MM.1S (cell line): ENCODE data around the gene SCLY.

Experiments
- DNase-seq: peaks from one replicate; pipeline ENCODE4 v3.0.0-alpha.2; 2015
- H2AFZ ChIP-seq: fragments of 300-600 bp; sonication (generic); 2 replicates; pipeline ENCODE4 v1.6.0; 2016; ENCODE audit warnings: antibody characterized with exemption, low read length
- H3F3A ChIP-seq: fragments of 300-600 bp; sonication (generic); 2 replicates; pipeline ENCODE4 v1.6.1; 2016; ENCODE audit warnings: mild to moderate bottlenecking, antibody characterized with exemption, low read length, moderate library complexity, mixed read lengths; ENCODE audit not compliant: insufficient read depth
- H3K27ac ChIP-seq: fragments of 300-600 bp; sonication (generic); 2 replicates; pipeline ENCODE4 v1.5.1; 2016; ENCODE audit warnings: mild to moderate bottlenecking, low read length
- H3K27me3 ChIP-seq: fragments of 300-600 bp; sonication (generic); replicated peaks from 2 replicates; pipeline ENCODE4 v1.6.0; 2016; ENCODE audit warnings: low read length; ENCODE audit not compliant: insufficient read depth
- H3K36me3 ChIP-seq: fragments of 300-600 bp; sonication (generic); replicated peaks from 2 replicates; pipeline ENCODE4 v1.6.1; 2016; ENCODE audit warnings: mild to moderate bottlenecking, low read length, mixed read lengths; ENCODE audit not compliant: insufficient read depth
- H3K4me1 ChIP-seq: fragments of 300-600 bp; sonication (generic); 2 replicates; pipeline ENCODE4 v1.6.1; 2016; ENCODE audit warnings: low read length, mixed read lengths
- H3K4me2 ChIP-seq: fragments of 300-600 bp; sonication (generic); 2 replicates; pipeline ENCODE4 v1.6.0; 2016; ENCODE audit warnings: low read depth, low read length
- H3K4me3 ChIP-seq: fragments of 300-600 bp; sonication (generic); 2 replicates; pipeline ENCODE4 v1.5.1; 2016; ENCODE audit warnings: low read length, mixed read lengths
- H3K79me2 ChIP-seq: fragments of 300-600 bp; sonication (generic); 2 replicates; pipeline ENCODE4 v1.6.1; 2016; ENCODE audit warnings: mixed run types, low read length, mixed read lengths
- H3K9ac ChIP-seq: fragments of 300-600 bp; sonication (generic); 2 replicates; pipeline ENCODE4 v1.6.1; 2016; ENCODE audit warnings: low read length, mixed read lengths
- H3K9me2 ChIP-seq: fragments of 300-600 bp; sonication (generic); replicated peaks from 2 replicates; pipeline ENCODE4 v1.6.1; 2016; ENCODE audit warnings: mild to moderate bottlenecking, low read length, mixed read lengths; ENCODE audit not compliant: insufficient read depth
- H3K9me3 ChIP-seq: fragments of 300-600 bp; sonication (generic); replicated peaks from 2 replicates; pipeline ENCODE4 v1.6.1; 2016; ENCODE audit warnings: mild to moderate bottlenecking, low read length, mixed read lengths; ENCODE audit not compliant: insufficient read depth
- H4K20me1 ChIP-seq: fragments of 300-600 bp; sonication (generic); 2 replicates; pipeline ENCODE4 v1.6.1; 2016; ENCODE audit warnings: mild to moderate bottlenecking, low read length, moderate library complexity, mixed read lengths; ENCODE audit not compliant: insufficient read depth
- EZH2 ChIP-seq: fragments of 300-600 bp; sonication (generic); optimal IDR thresholded peaks from 2 replicates; pipeline ENCODE3; 2017; ENCODE audit warnings: low read depth, mild to moderate bottlenecking, antibody characterized with exemption, low read length, mixed read lengths
- EZH2phosphoT487 ChIP-seq: fragments of 300-600 bp; sonication (generic); IDR thresholded peaks from 2 replicates; pipeline ENCODE4 v1.6.1; 2018; ENCODE audit warnings: antibody characterized with exemption, low read length
- TF ChIP-seq, protein P1 (sequence below): fragments of 300-600 bp; sonication (generic); IDR thresholded peaks from 2 replicates; pipeline ENCODE4 v1.5.1; 2016; ENCODE audit warnings: antibody characterized with exemption, low read length, mixed read lengths

SCLY gene

DNA sequence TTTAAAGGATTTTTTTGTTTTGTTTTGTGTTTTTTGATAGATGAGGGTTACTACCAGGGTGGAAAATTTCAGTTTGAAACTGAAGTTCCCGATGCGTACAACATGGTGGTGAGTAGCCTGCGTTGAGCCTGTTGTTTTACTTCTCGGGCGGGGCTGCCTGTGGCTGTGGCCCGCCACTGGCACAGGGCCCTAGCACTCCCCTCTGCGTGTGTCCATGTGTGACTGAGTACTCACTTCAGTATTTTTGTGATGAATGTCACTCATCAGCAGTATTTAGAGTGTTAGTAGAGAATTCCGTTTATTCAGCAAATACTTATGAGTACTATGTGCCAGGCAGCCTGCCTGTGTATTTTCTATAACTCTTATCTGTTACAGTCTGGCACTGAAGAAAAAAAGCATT lies 44.3 kb upstream of the SCLY start:
- H4K20me1 ChIP-seq: no peaks in the 10 kb centered on the region
- DNase-seq: no peak
- H3K9me2 ChIP-seq: no peaks in the 10 kb centered on the region
- no peak overlapping the region for H3K27ac ChIP-seq
- H3K4me2 ChIP-seq: no peak overlapping the region
- no peak overlapping the region for H3K9ac ChIP-seq
- H2AFZ ChIP-seq: no peak overlapping the region
- H3K4me1 ChIP-seq: no peaks in the 10 kb centered on the region
- TF ChIP-seq EZH2: no peak
- TF ChIP-seq, protein P1, sequence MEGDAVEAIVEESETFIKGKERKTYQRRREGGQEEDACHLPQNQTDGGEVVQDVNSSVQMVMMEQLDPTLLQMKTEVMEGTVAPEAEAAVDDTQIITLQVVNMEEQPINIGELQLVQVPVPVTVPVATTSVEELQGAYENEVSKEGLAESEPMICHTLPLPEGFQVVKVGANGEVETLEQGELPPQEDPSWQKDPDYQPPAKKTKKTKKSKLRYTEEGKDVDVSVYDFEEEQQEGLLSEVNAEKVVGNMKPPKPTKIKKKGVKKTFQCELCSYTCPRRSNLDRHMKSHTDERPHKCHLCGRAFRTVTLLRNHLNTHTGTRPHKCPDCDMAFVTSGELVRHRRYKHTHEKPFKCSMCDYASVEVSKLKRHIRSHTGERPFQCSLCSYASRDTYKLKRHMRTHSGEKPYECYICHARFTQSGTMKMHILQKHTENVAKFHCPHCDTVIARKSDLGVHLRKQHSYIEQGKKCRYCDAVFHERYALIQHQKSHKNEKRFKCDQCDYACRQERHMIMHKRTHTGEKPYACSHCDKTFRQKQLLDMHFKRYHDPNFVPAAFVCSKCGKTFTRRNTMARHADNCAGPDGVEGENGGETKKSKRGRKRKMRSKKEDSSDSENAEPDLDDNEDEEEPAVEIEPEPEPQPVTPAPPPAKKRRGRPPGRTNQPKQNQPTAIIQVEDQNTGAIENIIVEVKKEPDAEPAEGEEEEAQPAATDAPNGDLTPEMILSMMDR: no peak
- TF ChIP-seq EZH2phosphoT487: no peak
- H3K36me3 ChIP-seq: no peaks in the 10 kb centered on the region
- no peaks in the 10 kb centered on the region for H3K9me3 ChIP-seq
- H3K27me3 ChIP-seq: no peaks in the 10 kb centered on the region
- no peak overlapping the region for H3K4me3 ChIP-seq
- H3K79me2 ChIP-seq: no peaks in the 10 kb centered on the region
- no peaks in the 10 kb centered on the region for H3F3A ChIP-seq

DNA sequence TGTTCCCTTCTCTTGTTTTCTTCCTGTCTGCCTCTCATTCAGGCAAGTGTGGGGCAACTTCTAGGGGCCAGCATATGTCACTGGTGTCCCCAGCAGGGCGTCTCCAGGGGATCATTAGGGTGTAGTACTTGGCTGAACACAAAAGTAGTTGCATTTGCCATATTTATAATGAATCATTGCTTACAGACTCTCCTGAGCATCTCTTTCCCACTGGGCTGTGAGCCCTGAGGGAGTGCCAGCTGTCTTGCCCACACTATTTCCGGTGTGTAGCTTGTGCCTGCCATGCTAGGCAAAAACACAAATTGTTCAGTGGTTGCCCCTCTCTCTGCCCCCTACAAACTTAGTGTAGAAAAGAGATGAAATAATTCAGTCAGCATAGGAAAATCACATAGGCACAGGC lies 40.8 kb upstream of the SCLY start:
- no peak for DNase-seq
- H3K36me3 ChIP-seq: no peaks in the 10 kb centered on the region
- H3K9ac ChIP-seq: no peak overlapping the region
- TF ChIP-seq, protein P1: no peak
- no peak for TF ChIP-seq EZH2
- no peak for TF ChIP-seq EZH2phosphoT487
- H3K4me1 ChIP-seq: no peaks in the 10 kb centered on the region
- no peaks in the 10 kb centered on the region for H4K20me1 ChIP-seq
- H2AFZ ChIP-seq: no peak overlapping the region
- H3K4me3 ChIP-seq: no peak overlapping the region
- no peaks in the 10 kb centered on the region for H3K27me3 ChIP-seq
- no peaks in the 10 kb centered on the region for H3K79me2 ChIP-seq
- H3K9me2 ChIP-seq: no peaks in the 10 kb centered on the region
- no peaks in the 10 kb centered on the region for H3F3A ChIP-seq
- H3K9me3 ChIP-seq: no peaks in the 10 kb centered on the region
- H3K27ac ChIP-seq: no peak overlapping the region
- H3K4me2 ChIP-seq: no peak overlapping the region

DNA sequence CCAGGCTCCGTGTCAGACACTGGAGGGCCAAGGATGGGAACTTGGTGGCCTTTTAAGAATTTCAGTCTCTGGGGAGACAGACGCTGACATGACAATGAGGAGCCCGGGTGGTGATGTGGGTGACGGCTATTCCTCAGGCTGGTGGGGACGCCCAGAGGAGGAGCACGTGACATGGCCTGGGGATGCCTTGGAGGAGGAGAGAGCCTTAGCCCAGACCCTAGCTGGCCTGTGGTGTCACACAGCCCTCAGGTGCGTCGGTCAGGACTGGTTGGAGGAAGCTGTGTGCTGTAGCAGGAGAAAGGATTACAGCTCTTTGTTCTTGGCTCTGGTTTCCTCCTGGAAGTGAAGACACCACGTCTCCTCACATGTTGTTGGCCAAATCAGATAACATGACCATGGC lies 40.0 kb upstream of the SCLY start:
- no peaks in the 10 kb centered on the region for H3K79me2 ChIP-seq
- H3K27ac ChIP-seq: no peak overlapping the region
- no peak overlapping the region for H3K4me3 ChIP-seq
- no peaks in the 10 kb centered on the region for H3K4me1 ChIP-seq
- H3K27me3 ChIP-seq: no peaks in the 10 kb centered on the region
- H3K36me3 ChIP-seq: no peaks in the 10 kb centered on the region
- TF ChIP-seq EZH2 (no peak), EZH2phosphoT487 (no peak)
- TF ChIP-seq, protein P1: no peak
- no peak overlapping the region for H3K4me2 ChIP-seq
- H4K20me1 ChIP-seq: no peaks in the 10 kb centered on the region
- H3K9me2 ChIP-seq: no peaks in the 10 kb centered on the region
- H3K9ac ChIP-seq: no peak overlapping the region
- no peaks in the 10 kb centered on the region for H3F3A ChIP-seq
- H2AFZ ChIP-seq: no peak overlapping the region
- H3K9me3 ChIP-seq: no peaks in the 10 kb centered on the region
- no peak for DNase-seq
